Naive B cell (primary cell): ENCODE measurements around the gene CLDND1. TPM values are rescaled to one million over a fixed set of nuclear protein-coding genes. Genes with fewer than 3 reads are reported as not detected.
A peak's percentile ranks its signal among the peaks of the same experiment; 100 is the strongest.

Experiments
- ATAC-seq, 2 donors: fragments of 150-1000 bp; cut with Tn5 transposase; 2 replicates each; pipeline ENCODE4 v1.10.0; 2021; ENCODE audit warnings: low read depth in 2 of 2, mild to moderate bottlenecking in 2 of 2, moderate library complexity in 2 of 2
- DNase-seq: peaks from one replicate; pipeline ENCODE4 v3.0.0; 2022
- H3K27ac Mint-ChIP-seq, 6 donors: one replicate each; pipeline ENCODE4 v1.8.0; 2020 to 2022; ENCODE audit warnings: mild to moderate bottlenecking in 6 of 6, mixed read lengths in 6 of 6, moderate library complexity in 5 of 6, inconsistent platforms in 2 of 6
- H3K27me3 Mint-ChIP-seq, 3 donors: one replicate each; pipeline ENCODE4 v1.8.0; 2021 to 2022; ENCODE audit warnings: mixed read lengths in 3 of 3, mild to moderate bottlenecking in 1 of 3
- H3K36me3 Mint-ChIP-seq, 2 donors: one replicate each; pipeline ENCODE4 v1.8.0; 2020 to 2022; ENCODE audit warnings: mixed read lengths in 2 of 2, inconsistent platforms in 1 of 2, mild to moderate bottlenecking in 1 of 2
- H3K4me1 Mint-ChIP-seq, 3 donors: one replicate each; pipeline ENCODE4 v1.8.0; 2020 to 2022; ENCODE audit warnings: mixed read lengths in 3 of 3, inconsistent platforms in 1 of 3, mild to moderate bottlenecking in 1 of 3, moderate library complexity in 1 of 3
- H3K4me3 Mint-ChIP-seq, 8 donors: one replicate each; pipeline ENCODE4 v1.8.0; 2020 to 2022; ENCODE audit warnings: mild to moderate bottlenecking in 8 of 8, mixed read lengths in 8 of 8, moderate library complexity in 8 of 8, inconsistent platforms in 2 of 8
- H3K9me3 Mint-ChIP-seq, 7 donors: one replicate each; pipeline ENCODE4 v1.8.0; 2020 to 2022; ENCODE audit warnings: mixed read lengths in 7 of 7, mild to moderate bottlenecking in 5 of 7, inconsistent platforms in 2 of 7, moderate library complexity in 1 of 7
- polyA plus RNA-seq, 6 donors: library from polyadenylated mRNA; unstranded; fragments of 300-500 nt; fragmentation: Illumina TruSeq; gene quantifications; one replicate each; pipeline ENCODE4 v1.2.3, GENCODE V29; 2021; ENCODE audit warnings: low read depth in 6 of 6

CLDND1 gene
- polyA plus RNA-seq, 6 donors from 2014 or later, result 53.1 to 153 (median 66.3) TPM

- DNase-seq, result no peak
- H3K36me3 Mint-ChIP-seq, result no peaks in the 10 kb centered on the region
These were observed 34.8 kb upstream of the CLDND1 start for GRCh38 chr3:98557324-98558010.

GRCh38 chr3:98556164-98557130, 33.7 kb upstream of the CLDND1 start:
- Mint-ChIP-seq H3K4me3 (no peak overlapping the region), H3K36me3 (no peaks in the 10 kb centered on the region), H3K9me3 (peaks cover 0 to 2% (median 0%) of the 10 kb centered on the region in 7 donors), H3K27ac (no peak overlapping the region), H3K27me3 (peaks cover 15 to 38% (median 15%) of the 10 kb centered on the region in 3 donors), H3K4me1 (no peaks in the 10 kb centered on the region)
- DNase-seq, result no peak
- ATAC-seq, result no peak

More at GRCh38 chr3:98557324-98558010, 34.8 kb upstream of the CLDND1 start:
- peaks cover 15 to 32% (median 15%) of the 10 kb centered on the region in 3 donors for H3K27me3 Mint-ChIP-seq
- no peak overlapping the region for H3K4me3 Mint-ChIP-seq
- H3K9me3 Mint-ChIP-seq, result peaks cover 0 to 2% (median 0%) of the 10 kb centered on the region in 7 donors
- ATAC-seq, result no peak
- no peak overlapping the region for H3K27ac Mint-ChIP-seq
- H3K4me1 Mint-ChIP-seq, result no peaks in the 10 kb centered on the region

DNA sequence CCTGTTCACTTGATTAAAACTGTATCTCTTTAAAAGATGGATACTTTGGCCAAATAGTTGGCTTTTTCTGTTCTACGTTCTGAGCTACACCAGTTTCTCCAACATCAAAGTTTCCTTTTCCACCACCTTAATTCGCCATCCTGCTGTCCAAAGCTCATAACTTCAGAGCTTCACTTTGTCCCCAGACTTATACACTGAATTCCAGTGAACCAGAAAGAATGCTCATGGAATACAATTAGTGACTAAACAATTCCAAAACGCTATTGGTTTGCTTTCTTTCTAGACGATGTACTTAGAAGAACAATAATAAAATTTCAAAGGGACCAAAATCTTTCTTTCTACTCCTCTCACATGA, 32.3 kb upstream of the CLDND1 start:
- Mint-ChIP-seq H3K27me3 (peaks cover 15 to 44% (median 15%) of the 10 kb centered on the region in 3 donors), H3K4me1 (no peaks in the 10 kb centered on the region), H3K9me3 (peaks cover 0 to 2% (median 0%) of the 10 kb centered on the region in 7 donors), H3K27ac (no peak overlapping the region), H3K36me3 (no peaks in the 10 kb centered on the region), H3K4me3 (no peak overlapping the region)
- DNase-seq (no peak), ATAC-seq (no peak)

- no peak for DNase-seq
- Mint-ChIP-seq H3K4me1 (no peaks in the 10 kb centered on the region), H3K36me3 (no peaks in the 10 kb centered on the region), H3K9me3 (peaks cover 0 to 2% (median 0%) of the 10 kb centered on the region in 7 donors), H3K27me3 (peaks cover 15 to 40% (median 15%) of the 10 kb centered on the region in 3 donors), H3K27ac (no peak overlapping the region), H3K4me3 (no peak overlapping the region)
- no peak for ATAC-seq
These were observed 31.9 kb upstream of the CLDND1 start for GRCh38 chr3:98554580-98554979.

- DNase-seq, result no peak
- H3K4me3 Mint-ChIP-seq, result no peak overlapping the region
- no peaks in the 10 kb centered on the region for H3K36me3 Mint-ChIP-seq
- H3K4me1 Mint-ChIP-seq, result no peaks in the 10 kb centered on the region
- H3K27me3 Mint-ChIP-seq, result peaks cover 15 to 33% (median 15%) of the 10 kb centered on the region in 3 donors
- peaks cover 0 to 2% (median 0%) of the 10 kb centered on the region in 7 donors for H3K9me3 Mint-ChIP-seq
- no peak for ATAC-seq
- no peak overlapping the region for H3K27ac Mint-ChIP-seq
These were observed 31.1 kb upstream of the CLDND1 start for GRCh38 chr3:98553753-98554152.

DNA sequence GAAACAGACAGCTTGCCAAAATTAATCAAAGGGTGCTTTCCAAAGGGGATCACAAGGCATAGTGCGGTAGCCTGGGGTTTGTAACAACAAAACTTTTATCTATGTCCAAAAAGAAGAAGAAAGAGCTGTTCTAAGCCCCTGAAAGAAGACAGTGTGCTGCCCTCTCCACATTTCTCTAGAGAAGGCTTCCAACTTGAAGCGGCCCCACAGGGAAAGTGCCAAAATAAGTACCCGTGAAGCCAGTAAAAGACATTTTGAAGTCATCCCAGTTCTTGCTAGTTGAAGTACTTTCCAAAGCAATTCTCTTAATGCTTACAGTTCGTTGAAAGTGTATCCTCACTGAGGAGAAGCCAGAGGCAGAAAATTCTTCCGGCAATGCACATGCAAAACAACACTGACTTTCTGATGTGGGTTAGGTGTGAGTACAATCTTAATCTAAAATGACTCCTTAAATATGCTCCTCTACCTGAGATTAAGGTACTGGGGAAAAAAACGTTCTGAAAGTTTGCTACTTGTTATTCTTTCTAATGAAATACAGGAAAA, 30.4 kb upstream of the CLDND1 start:
- H3K4me1 Mint-ChIP-seq, result no peaks in the 10 kb centered on the region
- peaks cover 0 to 2% (median 0%) of the 10 kb centered on the region in 7 donors for H3K9me3 Mint-ChIP-seq
- H3K27ac Mint-ChIP-seq, result peak overlapping the region in 1 of 6 donors; percentile 6
- no peaks in the 10 kb centered on the region for H3K36me3 Mint-ChIP-seq
- no peak for DNase-seq
- no peak overlapping the region for H3K4me3 Mint-ChIP-seq
- peaks cover 10 to 29% (median 15%) of the 10 kb centered on the region in 3 donors for H3K27me3 Mint-ChIP-seq
- no peak for ATAC-seq

DNA sequence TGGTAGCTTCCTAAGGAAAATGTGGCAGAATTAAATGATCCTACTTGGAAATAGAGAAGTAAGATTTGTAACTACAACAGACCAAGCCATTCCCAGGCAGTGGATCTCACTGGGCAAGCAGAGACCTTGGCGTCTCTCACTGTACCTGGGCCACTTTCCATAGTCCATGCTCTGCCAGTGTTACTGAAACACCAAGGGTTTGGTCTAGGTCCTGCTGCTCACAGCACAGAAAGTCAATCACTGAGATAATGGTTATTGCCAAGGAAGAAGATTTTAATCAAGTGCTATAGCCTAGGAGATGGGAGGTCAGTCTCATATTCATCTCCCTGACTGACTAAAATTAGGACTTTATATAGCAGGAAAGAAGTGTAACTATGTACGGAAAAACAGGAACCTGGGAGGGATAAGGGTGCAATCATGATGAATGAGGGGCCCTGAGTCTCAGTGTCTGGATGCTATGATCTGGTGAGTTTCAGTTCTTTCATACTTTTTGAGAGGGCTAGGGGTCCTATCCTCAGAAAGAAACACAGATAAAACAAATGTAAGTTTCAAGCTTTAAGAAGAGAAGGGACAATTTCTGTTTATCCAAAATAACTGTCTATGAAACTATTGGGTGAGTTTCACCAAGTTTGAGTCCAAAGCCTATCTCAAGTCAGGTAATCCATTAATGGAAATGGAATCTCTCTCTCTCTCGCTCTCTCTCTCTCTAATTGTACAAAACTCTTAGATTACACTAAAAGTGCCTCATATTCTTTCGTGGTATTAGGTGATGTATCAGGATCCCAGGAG, 29.7 kb upstream of the CLDND1 start:
- Mint-ChIP-seq H3K27ac (peak overlapping the region in 1 of 6 donors; percentile 6), H3K36me3 (no peaks in the 10 kb centered on the region), H3K9me3 (peaks cover 0 to 1% (median 0%) of the 10 kb centered on the region in 7 donors), H3K4me1 (no peaks in the 10 kb centered on the region), H3K27me3 (peaks cover 10 to 27% (median 15%) of the 10 kb centered on the region in 3 donors), H3K4me3 (no peak overlapping the region)
- no peak for ATAC-seq
- no peak for DNase-seq

DNA sequence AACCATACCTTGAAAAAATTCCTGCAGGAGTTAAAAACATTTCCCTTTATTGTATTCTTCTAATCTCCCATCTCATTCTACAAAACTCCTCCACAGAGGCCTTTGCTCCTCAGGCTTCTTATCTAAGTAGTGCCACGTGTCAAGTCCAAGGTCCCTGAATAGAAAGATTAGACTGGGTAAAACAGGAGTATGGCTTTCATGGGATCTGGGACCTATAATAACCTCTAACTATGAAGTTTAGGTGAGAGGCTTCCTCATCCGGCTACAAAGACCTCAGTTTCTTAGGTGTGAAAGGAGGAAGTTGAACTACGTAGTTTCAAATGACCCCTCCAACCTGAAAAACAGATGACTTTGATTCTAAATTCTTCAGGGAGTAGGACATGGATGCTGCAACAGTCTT, 29.1 kb upstream of the CLDND1 start:
- Mint-ChIP-seq H3K27ac (no peak overlapping the region), H3K4me3 (no peak overlapping the region), H3K27me3 (peaks cover 7 to 27% (median 10%) of the 10 kb centered on the region in 3 donors), H3K36me3 (no peaks in the 10 kb centered on the region), H3K4me1 (no peaks in the 10 kb centered on the region), H3K9me3 (no peaks in the 10 kb centered on the region)
- no peak for DNase-seq
- ATAC-seq, result no peak

- Mint-ChIP-seq H3K4me3 (no peak overlapping the region), H3K9me3 (no peaks in the 10 kb centered on the region), H3K36me3 (no peaks in the 10 kb centered on the region), H3K27me3 (peaks cover 5 to 27% (median 6%) of the 10 kb centered on the region in 3 donors), H3K4me1 (no peaks in the 10 kb centered on the region), H3K27ac (peak overlapping the region in 1 of 6 donors; percentile 40)
- no peak for DNase-seq
- no peak for ATAC-seq
These were observed 28.5 kb upstream of the CLDND1 start for GRCh38 chr3:98551236-98551635.

GRCh38 chr3:98550833-98551232, 28.1 kb upstream of the CLDND1 start:
- Mint-ChIP-seq H3K27ac (peak overlapping the region in 1 of 6 donors; percentile 40), H3K27me3 (peaks cover 2 to 25% (median 5%) of the 10 kb centered on the region in 3 donors), H3K9me3 (no peaks in the 10 kb centered on the region), H3K4me3 (no peak overlapping the region), H3K4me1 (no peaks in the 10 kb centered on the region), H3K36me3 (no peaks in the 10 kb centered on the region)
- DNase-seq (no peak), ATAC-seq (no peak)

GRCh38 chr3:98548544-98548943, 25.8 kb upstream of the CLDND1 start:
- H3K4me1 Mint-ChIP-seq, result no peaks in the 10 kb centered on the region
- H3K27me3 Mint-ChIP-seq, result peaks cover 0 to 17% (median 0%) of the 10 kb centered on the region in 3 donors
- ATAC-seq, result no peak
- no peaks in the 10 kb centered on the region for H3K9me3 Mint-ChIP-seq
- no peaks in the 10 kb centered on the region for H3K36me3 Mint-ChIP-seq
- H3K27ac Mint-ChIP-seq, result no peak overlapping the region
- no peak overlapping the region for H3K4me3 Mint-ChIP-seq
- DNase-seq, result no peak

DNA sequence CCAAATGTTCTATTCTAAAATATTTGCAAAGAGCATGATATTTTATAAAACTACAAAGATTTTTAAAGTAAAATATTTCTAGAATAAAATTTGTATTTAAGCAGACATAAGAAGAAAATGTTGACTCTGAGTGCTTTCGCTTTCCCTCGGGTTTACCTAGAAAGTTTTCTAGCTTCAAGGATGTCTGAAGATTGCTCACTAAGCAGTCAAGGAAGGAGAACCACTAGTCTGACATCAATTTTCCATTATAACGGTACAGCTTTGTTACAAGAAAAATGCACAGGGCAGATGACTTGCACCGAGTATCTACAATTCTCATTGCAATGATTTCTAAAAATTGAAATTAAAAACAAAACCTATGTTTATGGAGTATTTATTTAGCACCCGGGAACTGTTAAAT, 23.2 kb upstream of the CLDND1 start:
- peaks cover 0 to 12% (median 6%) of the 10 kb centered on the region in 3 donors for H3K27me3 Mint-ChIP-seq
- H3K36me3 Mint-ChIP-seq, result no peaks in the 10 kb centered on the region
- H3K4me1 Mint-ChIP-seq, result no peaks in the 10 kb centered on the region
- no peak for ATAC-seq
- H3K9me3 Mint-ChIP-seq, result peaks cover 0 to 2% (median 0%) of the 10 kb centered on the region in 7 donors
- no peak overlapping the region for H3K27ac Mint-ChIP-seq
- H3K4me3 Mint-ChIP-seq, result no peak overlapping the region
- DNase-seq, result no peak

DNA sequence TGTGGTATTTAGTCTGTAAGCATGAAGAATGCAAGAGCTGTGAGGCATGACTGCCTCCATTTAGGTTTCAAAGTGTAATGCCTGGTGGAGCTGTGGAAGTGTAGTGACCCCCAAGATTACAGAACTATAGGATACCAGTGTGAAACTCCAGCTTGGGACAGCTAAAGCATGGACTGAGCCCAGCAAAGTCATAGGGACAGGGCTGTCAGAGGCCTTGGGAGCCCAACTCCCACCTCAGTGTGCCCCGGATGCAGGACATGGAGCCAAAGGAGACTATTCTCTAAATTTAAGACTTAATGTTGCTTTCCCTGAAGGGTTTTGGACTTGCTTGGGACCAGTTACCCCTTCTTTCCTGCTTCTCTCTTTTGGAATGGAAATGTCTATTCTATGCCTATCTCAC, 19.9 kb upstream of the CLDND1 start:
- ATAC-seq (no peak), DNase-seq (no peak)
- Mint-ChIP-seq H3K27ac (no peak overlapping the region), H3K4me1 (peaks cover 0 to 7% (median 0%) of the 10 kb centered on the region in 3 donors), H3K27me3 (peaks cover 0 to 11% (median 6%) of the 10 kb centered on the region in 3 donors), H3K4me3 (no peak overlapping the region), H3K9me3 (peaks cover 0 to 2% (median 0%) of the 10 kb centered on the region in 7 donors), H3K36me3 (no peaks in the 10 kb centered on the region)
